Measurements from ENCODE around the gene UTS2B.

UTS2B gene

GRCh38 chr3:191372122-191372521 is 41.8 kb upstream of the UTS2B start:
- no peak for TF ChIP-seq CTCF (IDR thresholded peaks at IDR 0.05; ENCODE audit: low read length, missing control alignments)
- no peak overlapping the region for H3K4me3 ChIP-seq (replicated peaks; ENCODE audit: low read depth, low read length)
- DNase-seq (ENCODE audit: low read depth), result no peak

DNA sequence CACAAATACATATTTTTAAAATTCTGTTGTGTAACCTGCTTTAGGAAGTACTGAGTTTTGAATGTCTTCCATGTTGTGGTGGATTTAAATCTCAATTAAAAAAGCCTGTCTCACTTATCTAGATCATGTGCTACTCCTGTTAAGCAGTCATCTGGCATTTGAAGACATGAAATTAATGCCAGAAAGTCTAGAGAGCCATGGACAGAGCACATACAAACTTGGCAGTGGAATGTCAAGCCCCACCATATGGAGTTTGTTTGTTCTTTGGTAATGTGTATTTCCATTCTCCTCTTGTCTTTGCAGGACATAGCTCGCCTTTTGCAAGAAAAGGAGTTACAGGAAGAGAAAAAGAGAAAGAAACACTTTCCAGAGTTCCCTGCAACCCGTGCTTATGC is 39.3 kb upstream of the UTS2B start:
- no peak for TF ChIP-seq CTCF (IDR thresholded peaks at IDR 0.05; ENCODE audit: low read length, missing control alignments)
- no peak overlapping the region for H3K4me3 ChIP-seq (replicated peaks; ENCODE audit: low read depth, low read length)
- DNase-seq (ENCODE audit: low read depth), result peak; percentile 88

DNA sequence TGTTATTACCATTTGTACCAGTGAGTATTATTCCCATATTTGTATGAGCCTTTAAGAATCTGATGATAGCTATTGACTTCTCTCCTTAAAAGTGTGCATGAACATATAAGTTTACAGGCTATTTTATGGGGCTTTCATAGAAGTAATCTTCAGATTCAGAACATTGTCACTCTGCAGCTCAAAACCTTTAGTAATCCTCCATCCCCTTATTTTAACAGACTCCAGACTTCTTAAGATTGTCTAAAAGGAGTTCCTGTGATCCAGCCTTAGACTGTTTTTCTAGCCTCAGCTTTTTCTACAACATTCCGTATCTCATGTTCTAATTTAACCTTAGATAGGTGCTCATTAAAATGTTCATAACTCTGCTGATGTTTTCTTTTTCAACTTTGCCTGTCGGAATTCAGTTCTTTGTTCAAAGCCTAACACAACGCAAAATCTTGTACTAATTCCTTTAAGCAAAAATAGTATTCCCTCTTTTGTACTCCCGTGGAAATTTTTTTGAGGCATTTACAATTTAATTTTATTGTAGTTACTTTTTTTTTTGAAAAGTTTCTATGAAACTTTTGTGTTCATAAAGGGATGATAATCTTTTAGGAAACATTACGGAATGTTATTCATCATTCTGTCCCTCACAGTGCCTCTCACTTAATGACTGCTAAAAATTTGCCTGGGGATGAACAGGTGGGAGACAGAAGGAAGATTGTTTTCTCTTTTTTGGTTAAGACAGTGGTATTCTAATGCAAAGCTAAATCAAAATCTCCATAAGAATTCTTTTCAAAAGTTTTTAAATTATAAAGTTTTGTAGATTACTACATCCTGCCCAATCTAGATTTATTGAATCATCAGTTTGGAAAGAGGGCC is 38.7 kb upstream of the UTS2B start:
- no peak overlapping the region for H3K4me3 ChIP-seq (replicated peaks; ENCODE audit: low read depth, low read length)
- no peak for DNase-seq (ENCODE audit: low read depth)
- TF ChIP-seq CTCF (IDR thresholded peaks at IDR 0.05; ENCODE audit: low read length, missing control alignments), result no peak

DNA sequence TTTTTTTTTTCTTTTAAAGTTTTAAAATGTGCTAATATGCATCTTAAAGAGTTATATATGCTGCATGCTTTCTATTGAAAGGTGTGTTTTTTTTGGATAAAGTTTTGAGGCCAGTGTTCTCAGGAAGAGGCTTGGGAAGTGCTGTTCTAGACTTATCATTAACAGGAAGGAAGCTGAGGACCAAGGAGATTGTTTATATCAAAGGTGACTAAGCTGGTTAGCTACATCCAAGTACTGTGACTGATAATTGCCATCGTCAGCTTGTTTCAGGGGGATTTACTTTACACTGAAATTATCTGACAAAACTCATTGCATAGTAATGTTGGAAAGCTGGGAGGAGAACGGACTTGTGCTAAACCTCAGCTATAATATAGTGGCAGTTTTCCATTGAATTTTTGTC is 36.3 kb upstream of the UTS2B start:
- no peak overlapping the region for H3K4me3 ChIP-seq (replicated peaks; ENCODE audit: low read depth, low read length)
- TF ChIP-seq CTCF (IDR thresholded peaks at IDR 0.05; ENCODE audit: low read length, missing control alignments), result no peak
- peak; percentile 53 for DNase-seq (ENCODE audit: low read depth)

GRCh38 chr3:191363221-191363620 is 32.9 kb upstream of the UTS2B start:
- no peak for TF ChIP-seq CTCF (IDR thresholded peaks at IDR 0.05; ENCODE audit: low read length, missing control alignments)
- DNase-seq (ENCODE audit: low read depth), result no peak
- no peak overlapping the region for H3K4me3 ChIP-seq (replicated peaks; ENCODE audit: low read depth, low read length)

DNA sequence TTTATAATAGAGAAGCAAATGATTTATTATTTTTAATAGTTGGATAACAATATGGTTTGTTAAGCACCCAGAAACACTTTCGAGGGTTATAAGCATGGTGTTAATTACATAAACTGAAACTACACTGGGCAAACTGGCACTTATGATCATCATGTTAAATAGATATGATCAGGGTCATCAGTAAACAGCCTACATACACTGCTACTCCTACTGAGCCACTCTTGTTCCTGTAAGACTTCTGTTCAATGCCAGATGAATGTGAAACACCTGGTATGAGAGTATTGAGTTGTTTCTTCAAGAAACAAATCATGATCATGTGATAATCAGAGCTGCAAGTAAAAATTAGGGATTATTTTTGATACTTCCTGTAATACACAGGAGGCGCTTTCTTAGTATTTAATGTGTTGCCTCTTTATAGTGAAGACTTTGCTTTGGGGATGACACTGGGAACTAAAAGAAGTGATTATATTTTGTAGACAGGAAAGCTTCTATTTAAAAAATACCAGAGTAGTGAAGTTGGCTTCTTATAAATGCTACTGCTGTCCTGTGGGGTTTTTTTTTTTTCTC is 32.3 kb upstream of the UTS2B start:
- no peak for TF ChIP-seq CTCF (IDR thresholded peaks at IDR 0.05; ENCODE audit: low read length, missing control alignments)
- no peak for DNase-seq (ENCODE audit: low read depth)

More for the DNA sequence above, 32.3 kb upstream of the UTS2B start:
- no peak overlapping the region for H3K4me3 ChIP-seq (replicated peaks; ENCODE audit: low read depth, low read length)

Measured in fibroblast of pulmonary artery (primary cell).